Measurements from ENCODE around the gene UBE2I.

UBE2I gene

GRCh38 chr16:1277617-1278282 lies 31.7 kb upstream of the UBE2I start:
- no peak for DNase-seq (ENCODE audit: low read depth)
- no peak overlapping the region for H3K4me3 ChIP-seq (ENCODE audit: low read depth, low read length)
- TF ChIP-seq, protein P1, sequence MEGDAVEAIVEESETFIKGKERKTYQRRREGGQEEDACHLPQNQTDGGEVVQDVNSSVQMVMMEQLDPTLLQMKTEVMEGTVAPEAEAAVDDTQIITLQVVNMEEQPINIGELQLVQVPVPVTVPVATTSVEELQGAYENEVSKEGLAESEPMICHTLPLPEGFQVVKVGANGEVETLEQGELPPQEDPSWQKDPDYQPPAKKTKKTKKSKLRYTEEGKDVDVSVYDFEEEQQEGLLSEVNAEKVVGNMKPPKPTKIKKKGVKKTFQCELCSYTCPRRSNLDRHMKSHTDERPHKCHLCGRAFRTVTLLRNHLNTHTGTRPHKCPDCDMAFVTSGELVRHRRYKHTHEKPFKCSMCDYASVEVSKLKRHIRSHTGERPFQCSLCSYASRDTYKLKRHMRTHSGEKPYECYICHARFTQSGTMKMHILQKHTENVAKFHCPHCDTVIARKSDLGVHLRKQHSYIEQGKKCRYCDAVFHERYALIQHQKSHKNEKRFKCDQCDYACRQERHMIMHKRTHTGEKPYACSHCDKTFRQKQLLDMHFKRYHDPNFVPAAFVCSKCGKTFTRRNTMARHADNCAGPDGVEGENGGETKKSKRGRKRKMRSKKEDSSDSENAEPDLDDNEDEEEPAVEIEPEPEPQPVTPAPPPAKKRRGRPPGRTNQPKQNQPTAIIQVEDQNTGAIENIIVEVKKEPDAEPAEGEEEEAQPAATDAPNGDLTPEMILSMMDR (IDR thresholded peaks at IDR 0.05; ENCODE audit: insufficient read depth, low read depth, low read length, missing control alignments): no peak

DNA sequence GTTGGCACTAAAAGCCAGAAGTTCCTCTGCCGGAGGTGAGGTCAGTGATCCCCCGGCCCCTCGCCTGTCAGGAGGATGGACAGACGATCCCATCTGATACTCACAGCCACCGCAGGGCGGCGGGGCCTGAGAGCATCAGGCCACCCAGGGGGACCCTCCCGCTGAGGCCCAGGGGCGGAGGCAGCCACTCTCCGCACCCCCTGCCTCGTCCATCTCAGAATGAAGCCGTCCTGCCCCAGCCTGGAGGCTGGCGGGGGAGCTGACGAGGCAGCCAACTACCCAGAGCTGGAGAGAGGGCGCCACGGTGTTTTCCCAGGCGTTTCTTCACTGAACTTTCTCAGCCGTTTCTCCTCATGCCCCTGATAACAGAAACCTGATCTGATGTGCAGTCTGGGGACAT lies 31.0 kb upstream of the UBE2I start:
- no peak overlapping the region for H3K4me3 ChIP-seq (ENCODE audit: low read depth, low read length)
- TF ChIP-seq, protein P1 (IDR thresholded peaks at IDR 0.05; ENCODE audit: insufficient read depth, low read depth, low read length, missing control alignments): no peak
- no peak for DNase-seq (ENCODE audit: low read depth)

- TF ChIP-seq, protein P1 (IDR thresholded peaks at IDR 0.05; ENCODE audit: insufficient read depth, low read depth, low read length, missing control alignments): no peak
- H3K4me3 ChIP-seq (ENCODE audit: low read depth, low read length): no peak overlapping the region
- DNase-seq (ENCODE audit: low read depth): no peak
Observed at GRCh38 chr16:1279081-1279944, 30.1 kb upstream of the UBE2I start.

DNA sequence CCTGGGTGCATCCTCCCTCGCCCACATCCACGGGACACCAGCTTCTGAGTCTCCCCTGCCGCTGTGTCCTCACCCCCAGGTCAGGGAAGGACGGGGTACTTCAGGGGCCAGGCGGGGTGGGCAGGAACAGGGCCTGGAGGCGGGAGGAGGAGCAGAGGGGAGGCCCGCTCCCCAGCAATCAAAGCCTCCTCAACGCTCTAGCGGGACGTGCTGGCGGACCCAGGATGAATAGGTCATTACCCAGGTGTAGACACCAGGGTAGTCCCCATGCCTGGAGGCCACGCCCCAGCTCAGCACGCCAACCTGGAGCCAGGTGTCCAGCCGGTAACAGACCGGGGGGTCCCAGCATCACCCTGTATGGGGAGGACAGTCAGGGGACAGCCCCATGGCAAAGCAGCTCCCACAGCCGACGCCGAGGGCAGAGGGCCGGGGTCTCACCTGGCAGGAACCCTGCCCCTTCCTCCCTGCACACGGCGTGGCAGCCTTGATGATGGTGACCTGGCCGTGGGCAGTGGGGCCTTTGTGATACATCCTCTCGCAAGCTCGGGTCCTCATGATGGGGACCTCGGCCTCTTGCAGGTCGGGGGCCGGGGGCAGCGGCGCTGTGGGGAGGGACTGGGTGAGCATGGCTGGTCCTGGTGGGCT lies 29.4 kb upstream of the UBE2I start:
- no peak overlapping the region for H3K4me3 ChIP-seq (ENCODE audit: low read depth, low read length)
- DNase-seq (ENCODE audit: low read depth): no peak
- TF ChIP-seq, protein P1 (IDR thresholded peaks at IDR 0.05; ENCODE audit: insufficient read depth, low read depth, low read length, missing control alignments): no peak

DNA sequence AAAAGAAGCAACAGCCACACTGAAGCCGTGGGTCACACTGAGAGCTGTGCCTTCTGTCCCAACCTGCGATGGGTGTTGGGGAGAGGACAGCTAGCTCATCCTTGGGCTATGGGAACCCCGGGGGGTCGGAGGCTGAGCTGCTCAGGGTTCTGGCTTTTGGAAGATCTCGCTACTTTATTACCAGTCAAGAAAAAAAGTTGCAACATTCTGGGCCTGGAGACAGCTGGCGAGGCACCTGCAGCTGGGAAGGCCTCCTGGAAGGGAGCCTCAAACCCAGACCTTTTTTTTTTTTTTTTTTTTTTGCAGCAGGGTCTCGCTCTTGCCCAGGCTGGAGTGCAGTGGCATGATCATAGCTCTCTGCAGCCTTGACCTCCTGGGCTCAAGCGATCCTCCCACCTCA lies 28.7 kb upstream of the UBE2I start:
- TF ChIP-seq, protein P1 (IDR thresholded peaks at IDR 0.05; ENCODE audit: insufficient read depth, low read depth, low read length, missing control alignments): no peak
- DNase-seq (ENCODE audit: low read depth): no peak
- no peak overlapping the region for H3K4me3 ChIP-seq (ENCODE audit: low read depth, low read length)

- TF ChIP-seq, protein P1 (IDR thresholded peaks at IDR 0.05; ENCODE audit: insufficient read depth, low read depth, low read length, missing control alignments): no peak
- DNase-seq (ENCODE audit: low read depth): no peak
- no peak overlapping the region for H3K4me3 ChIP-seq (ENCODE audit: low read depth, low read length)
Observed at GRCh38 chr16:1281517-1281916, 27.9 kb upstream of the UBE2I start.

Data from GM12865 (cell line).